Forelimb muscle (tissue), 1 donor: ENCODE results near the gene FAM156A. TPM values are rescaled to one million over a fixed set of nuclear protein-coding genes. Genes with fewer than 3 reads are reported as not detected.
"Not testable (repeated sequence)": the region's sequence is repeated elsewhere in the genome, so short reads cannot be mapped to it uniquely, and the experiment has no call there.

ENCODE experiments used
- DNase-seq: peaks from one replicate; pipeline ENCODE4 v3.0.0-alpha.2; 2013; ENCODE audit warnings: low read depth
- polyA plus RNA-seq: library from polyadenylated mRNA; unstranded; fragments of 120-200 nt; gene quantifications from one replicate; pipeline ENCODE4 v1.2.1, GENCODE V29; 2013; ENCODE audit not compliant: insufficient read length

FAM156A gene
- 23.4 TPM for polyA plus RNA-seq

GRCh38 chrX:52958113-52958959 is at the start of gene FAM156A:
Gene FAM156A, minus strand, starts transcription at chrX:52958518. Its CDS starts 9,930 bp downstream, at chrX:52948588.
- DNase-seq = not testable (repeated sequence)

- no peak for DNase-seq
Measured at GRCh38 chrX:53005327-53005726, 47.0 kb upstream of the FAM156A start.

- DNase-seq = no peak
Measured at GRCh38 chrX:53004811-53005210, 46.5 kb upstream of the FAM156A start.

- no peak for DNase-seq
Measured at GRCh38 chrX:53004038-53004437, 45.7 kb upstream of the FAM156A start.

GRCh38 chrX:53003111-53003510 is 44.8 kb upstream of the FAM156A start:
- DNase-seq = no peak

GRCh38 chrX:53001958-53002357 is 43.6 kb upstream of the FAM156A start:
- no peak for DNase-seq

DNA sequence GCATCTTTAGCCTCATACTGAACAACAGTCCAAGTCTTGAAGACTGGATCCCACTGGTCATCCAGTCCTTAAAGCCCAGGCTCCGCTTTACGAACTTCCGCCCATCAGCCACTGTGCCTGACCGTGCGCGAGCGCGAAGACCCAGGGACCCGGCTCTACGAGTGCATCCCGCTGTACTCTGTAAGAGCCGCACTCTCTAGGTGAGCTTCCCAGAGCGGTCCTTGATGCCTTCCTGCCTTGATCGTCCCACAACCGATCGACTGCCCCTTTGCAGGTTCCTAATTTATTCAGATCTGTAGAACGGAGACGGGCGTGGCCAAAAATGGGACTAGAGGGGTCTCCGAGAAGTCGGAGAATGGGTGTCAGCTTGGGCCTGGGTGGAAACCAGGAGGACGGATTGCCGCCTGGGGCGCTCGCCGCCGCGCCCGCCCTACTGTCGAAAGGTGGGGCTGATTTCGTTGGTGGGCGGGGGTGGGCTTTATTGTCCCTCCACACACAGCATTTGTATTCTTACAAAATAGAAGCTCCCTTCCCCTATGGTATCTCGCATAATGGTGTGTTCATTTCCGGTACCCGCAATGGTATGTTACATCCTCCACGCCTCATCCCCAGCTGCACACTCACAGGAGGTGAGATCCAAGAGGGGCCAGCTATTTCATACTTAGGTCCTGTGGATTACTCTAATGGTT is 42.3 kb upstream of the FAM156A start:
- no peak for DNase-seq

- no peak for DNase-seq
Measured at GRCh38 chrX:52995987-52996331, 37.6 kb upstream of the FAM156A start.

GRCh38 chrX:52995135-52995986 is 37.0 kb upstream of the FAM156A start:
- DNase-seq = peak; percentile 84

GRCh38 chrX:52990848-52991247 is 32.5 kb upstream of the FAM156A start:
- DNase-seq = no peak

DNA sequence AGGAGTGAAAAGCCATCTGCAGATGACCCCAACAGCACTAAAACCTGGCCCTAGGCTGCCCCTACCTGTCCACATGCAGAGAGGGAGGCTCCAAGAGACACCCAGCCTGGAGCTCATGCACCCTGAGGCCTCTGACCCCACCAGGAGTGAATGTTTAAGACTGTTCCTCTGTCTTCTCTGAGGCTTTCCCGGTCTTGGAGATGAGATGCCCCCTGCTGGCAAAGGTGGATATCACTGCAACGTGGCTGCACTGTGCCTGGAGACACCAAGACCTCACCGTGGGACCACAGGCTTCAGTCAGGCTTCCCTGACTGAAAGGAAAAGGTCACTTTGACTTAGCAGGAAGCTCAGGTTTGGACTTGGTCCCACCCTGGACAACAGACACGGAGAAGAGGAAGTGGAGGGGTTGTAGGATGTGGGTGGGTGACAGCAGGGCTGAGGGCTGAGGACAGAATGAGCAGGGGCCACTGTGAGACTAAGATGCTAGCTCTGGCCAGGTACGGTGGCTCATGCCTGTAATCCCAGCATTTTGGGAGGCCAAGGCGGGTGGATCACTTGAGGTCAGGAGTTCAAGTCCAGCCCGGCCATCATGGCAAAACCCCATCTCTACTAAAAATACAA is 31.8 kb upstream of the FAM156A start:
- not testable (repeated sequence) for DNase-seq

DNA sequence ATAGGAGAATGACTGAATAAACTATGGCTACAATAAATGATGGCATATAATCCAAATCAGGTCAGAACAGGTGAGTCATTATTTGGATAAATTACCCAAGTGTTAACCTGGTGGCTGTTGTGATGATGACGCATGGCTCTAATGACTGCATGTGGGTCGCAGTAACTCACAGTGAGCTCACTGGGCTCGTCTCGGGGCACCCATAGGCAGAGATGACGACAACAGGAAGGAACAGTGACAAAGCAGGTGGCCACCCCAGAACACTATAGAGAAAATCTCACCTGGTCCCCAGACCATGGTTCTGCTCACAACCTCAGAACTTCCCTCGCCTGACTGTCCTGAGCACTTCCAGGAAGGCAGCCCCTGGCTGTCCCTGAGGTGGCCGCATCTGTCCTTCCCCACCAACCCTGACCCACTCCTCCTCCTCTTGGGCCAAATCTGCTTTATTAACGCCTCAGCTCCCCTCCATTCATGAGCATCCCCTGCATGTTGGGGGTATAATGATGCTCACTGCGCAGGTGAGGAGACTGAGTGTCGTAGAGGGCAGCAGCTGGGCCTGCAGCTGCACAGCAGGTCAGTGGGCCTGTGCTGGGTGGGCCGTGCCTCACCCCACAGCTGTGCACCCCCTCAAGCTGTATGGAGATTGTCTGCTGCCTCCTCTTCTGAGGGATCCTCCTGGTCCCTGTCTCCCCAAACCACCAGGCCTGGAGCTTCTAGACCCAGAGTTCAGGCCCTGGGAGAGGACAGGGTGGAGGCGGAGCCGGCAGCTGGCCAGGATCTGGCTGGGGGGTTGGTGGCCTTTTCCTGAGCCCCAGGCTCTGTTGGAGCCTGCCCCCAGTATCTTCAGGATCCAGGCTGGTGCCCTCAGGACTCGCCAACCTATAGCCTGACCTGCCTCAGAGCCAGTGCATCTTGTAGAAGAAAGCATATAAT is 30.9 kb upstream of the FAM156A start:
- DNase-seq = no peak

DNA sequence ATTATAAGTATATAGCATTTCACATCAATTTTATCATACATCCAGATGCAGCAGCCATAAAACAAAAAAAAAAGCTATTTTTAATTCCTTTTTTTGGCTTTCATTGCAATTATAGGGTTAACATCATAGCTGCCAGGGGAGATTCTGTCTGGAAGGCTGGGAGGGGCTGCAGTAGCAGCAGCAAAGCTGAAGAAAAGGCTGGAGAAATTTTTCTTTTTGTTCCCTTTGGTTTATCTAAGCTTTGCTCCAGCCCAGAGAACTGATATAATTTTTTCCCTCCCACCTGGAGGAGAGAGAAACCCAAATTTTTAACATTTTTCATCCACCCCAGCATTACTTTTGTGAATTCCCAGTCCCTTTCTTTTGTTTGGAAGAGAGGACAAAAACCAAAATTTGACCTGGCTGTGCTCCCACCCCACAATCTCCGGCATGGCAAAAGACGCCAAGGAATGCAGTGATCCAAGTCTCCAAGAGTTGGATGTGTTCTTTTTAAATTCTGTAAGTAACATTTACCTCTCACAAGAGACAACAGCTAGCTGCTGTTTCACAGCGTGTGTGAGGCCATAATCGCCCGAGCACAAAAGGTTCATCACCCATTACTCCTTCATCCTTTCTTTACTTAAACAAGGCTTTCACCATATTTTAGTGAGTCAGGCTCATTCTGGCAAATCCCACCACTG is 25.1 kb upstream of the FAM156A start:
- no peak for DNase-seq

- DNase-seq = no peak
Measured at GRCh38 chrX:52979993-52980392, 21.7 kb upstream of the FAM156A start.

DNA sequence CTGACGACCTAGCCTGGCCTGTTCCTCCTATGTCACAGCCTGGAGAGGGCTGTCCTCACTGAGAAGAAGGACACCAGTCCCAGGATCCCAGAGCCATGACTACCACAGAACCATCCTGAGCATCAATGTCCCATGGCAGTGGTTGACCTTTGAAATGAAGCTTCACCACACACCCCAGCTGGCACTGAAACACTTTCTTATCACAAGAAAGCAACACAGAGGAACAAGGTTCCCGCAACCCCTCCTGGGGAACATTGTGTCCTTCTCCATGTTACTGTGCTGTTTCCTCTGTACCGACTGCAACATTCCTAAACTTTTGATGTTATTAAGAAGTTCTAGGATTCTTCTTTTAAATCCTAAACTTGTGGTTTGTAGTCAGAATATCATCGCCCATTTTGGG is 21.2 kb upstream of the FAM156A start:
- DNase-seq = no peak

DNA sequence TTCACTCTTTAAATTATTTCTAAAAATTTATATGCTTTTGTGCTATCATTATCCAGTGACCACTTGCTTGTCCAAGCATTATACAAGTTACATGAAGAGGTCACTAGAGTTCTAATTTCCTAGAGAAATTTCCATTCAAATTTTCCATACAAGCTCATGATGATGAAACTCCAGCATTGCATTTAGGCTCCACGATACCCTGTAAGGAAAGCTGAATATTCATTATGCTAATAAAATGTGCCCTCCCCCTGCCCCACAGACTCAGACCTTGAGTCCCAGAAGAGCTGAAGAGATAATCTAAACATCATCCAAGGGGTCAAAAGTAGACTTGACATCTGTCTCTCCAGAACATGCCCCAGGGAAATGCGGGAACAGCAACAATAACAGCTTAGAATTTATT is 19.6 kb upstream of the FAM156A start:
- no peak for DNase-seq

DNA sequence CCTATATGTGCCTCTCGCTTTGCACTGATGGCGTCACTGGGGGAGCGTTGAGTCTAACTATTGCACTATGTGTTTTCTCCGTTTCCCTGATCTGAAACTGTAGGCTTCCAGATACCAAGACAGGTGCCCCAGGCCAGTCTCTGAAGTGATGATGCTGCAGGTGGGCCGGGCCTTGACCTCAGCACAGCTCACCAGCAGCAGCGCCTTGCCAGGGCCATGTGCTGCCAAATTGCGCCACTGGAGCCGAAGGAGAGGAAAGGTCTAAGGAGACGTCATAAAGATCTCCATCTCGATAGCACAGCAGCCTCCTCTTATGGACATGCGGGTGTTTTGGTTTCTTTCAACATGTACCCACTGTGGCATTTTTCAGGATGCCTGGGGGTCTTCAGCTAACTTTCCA is 17.3 kb upstream of the FAM156A start:
- DNase-seq = not testable (repeated sequence)

GRCh38 chrX:52974336-52974992 is 16.1 kb upstream of the FAM156A start:
- not testable (repeated sequence) for DNase-seq

- DNase-seq = not testable (repeated sequence)
Measured at GRCh38 chrX:52967922-52968321, 9.6 kb upstream of the FAM156A start.
